Measurements from ENCODE around the gene EHMT1. TPM values are rescaled to one million over a fixed set of nuclear protein-coding genes. Genes with fewer than 3 reads are reported as not detected.

The EHMT1 gene
- total RNA-seq, 2 experiments from 2014 or later, result 145 to 295 TPM

GRCh38 chr9:137702615-137703379 lies 84.0 kb downstream of the EHMT1 start:
- peaks cover 23% of the 10 kb centered on the region for H3K4me1 ChIP-seq (ENCODE audit: insufficient read depth, low read length, poor library complexity, severe bottlenecking)
- no peaks in the 10 kb centered on the region for H3K9me2 ChIP-seq (ENCODE audit: insufficient read depth, low read length)
- intact Hi-C loops (cut with micrococcal nuclease; ENCODE audit: unreplicated experiment), result no loop called here
- ChIA-PET POLR2A (interaction anchor here (0.7 kb wide), 1 partner anchor 28 kb away, joined by 3 read pairs; no protein-coding TSS in a partner anchor), CTCF (ENCODE audit: unreplicated experiment) (no interaction called here)
- no peak for TF ChIP-seq CTCF (conservative IDR thresholded peaks at IDR 0.05; ENCODE audit: low read length)
- H2AFZ ChIP-seq (ENCODE audit: low read length), result no peak overlapping the region
- H4K20me1 ChIP-seq (ENCODE audit: insufficient read depth, low read length), result no peaks in the 10 kb centered on the region
- peaks cover 67% of the 10 kb centered on the region for H3K36me3 ChIP-seq (ENCODE audit: insufficient read depth, low read length)
- no peak overlapping the region for H3K27ac ChIP-seq (ENCODE audit: low read depth, low read length, poor library complexity, severe bottlenecking)
- H3K9me3 ChIP-seq (ENCODE audit: low read length), result peaks cover 27% of the 10 kb centered on the region
- peaks cover 92% of the 10 kb centered on the region for H3K79me2 ChIP-seq (ENCODE audit: insufficient read depth, low read depth, low read length)
- no peak overlapping the region for H3K4me3 ChIP-seq (ENCODE audit: low read depth, low read length, poor library complexity, severe bottlenecking)
- H3K4me2 ChIP-seq (ENCODE audit: low read length), result no peak overlapping the region
- DNase-seq (ENCODE audit: low spot score), result peak; percentile 46
- BruUV-seq (replicated peaks), result no TSS peak

GRCh38 chr9:137703842-137704508 lies 85.2 kb downstream of the EHMT1 start:
- intact Hi-C loops (cut with micrococcal nuclease; ENCODE audit: unreplicated experiment), result no loop called here

More at GRCh38 chr9:137703842-137704508, 85.2 kb downstream of the EHMT1 start:
- H3K4me1 ChIP-seq (ENCODE audit: insufficient read depth, low read length, poor library complexity, severe bottlenecking), result peaks cover 23% of the 10 kb centered on the region
- DNase-seq (ENCODE audit: low spot score), result no peak
- H3K79me2 ChIP-seq (ENCODE audit: insufficient read depth, low read depth, low read length), result peaks cover 92% of the 10 kb centered on the region
- no peaks in the 10 kb centered on the region for H4K20me1 ChIP-seq (ENCODE audit: insufficient read depth, low read length)
- no peaks in the 10 kb centered on the region for H3K9me2 ChIP-seq (ENCODE audit: insufficient read depth, low read length)
- no peak overlapping the region for H2AFZ ChIP-seq (ENCODE audit: low read length)
- H3K27ac ChIP-seq (ENCODE audit: low read depth, low read length, poor library complexity, severe bottlenecking), result no peak overlapping the region
- peaks cover 66% of the 10 kb centered on the region for H3K36me3 ChIP-seq (ENCODE audit: insufficient read depth, low read length)
- no peak overlapping the region for H3K4me2 ChIP-seq (ENCODE audit: low read length)
- no peak overlapping the region for H3K4me3 ChIP-seq (ENCODE audit: low read depth, low read length, poor library complexity, severe bottlenecking)
- no TSS peak for BruUV-seq (replicated peaks)
- TF ChIP-seq EZH2phosphoT487 (IDR thresholded peaks at IDR 0.05; ENCODE audit: borderline replicate concordance, low read depth, low read length), result no peak
- TF ChIP-seq CTCF (conservative IDR thresholded peaks at IDR 0.05; ENCODE audit: low read length), result no peak
- POLR2A ChIA-PET, result no interaction called here
- peaks cover 27% of the 10 kb centered on the region for H3K9me3 ChIP-seq (ENCODE audit: low read length)
- CTCF ChIA-PET (ENCODE audit: unreplicated experiment), result no interaction called here
